ENCODE data around the gene OTOF.

DNA sequence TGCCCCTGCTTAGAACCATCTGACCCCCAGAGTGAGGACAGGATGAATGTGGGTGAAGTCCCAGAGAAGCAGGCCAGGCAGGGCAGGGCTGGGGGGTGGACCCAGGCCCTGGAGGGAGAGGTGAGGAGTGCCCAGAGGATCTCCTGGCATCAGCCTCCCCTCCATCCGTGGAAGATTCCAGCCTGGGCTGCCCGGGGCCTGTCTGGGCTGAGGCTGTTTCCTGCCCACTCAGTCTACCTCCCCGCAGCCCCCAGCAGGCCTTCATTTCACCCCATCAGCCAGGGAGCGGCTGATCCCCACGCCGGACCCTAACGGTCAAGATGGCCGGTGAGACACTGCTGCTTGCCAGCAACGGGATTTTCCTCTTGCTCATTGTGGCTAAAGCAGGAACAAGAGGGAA, 35.3 kb upstream of the OTOF start:
- TF ChIP-seq POLR2A (IDR thresholded peaks at IDR 0.05; ENCODE audit: low read length): no peak
- TF ChIP-seq GATA1 (IDR thresholded peaks at IDR 0.05; ENCODE audit: low read depth, low read length): no peak
